ENCODE measurements around the gene PPP2R2C. TPM values are rescaled to one million over a fixed set of nuclear protein-coding genes. Genes with fewer than 3 reads are reported as not detected.
A peak's percentile ranks its signal among the peaks of the same experiment; 100 is the strongest.

The PPP2R2C gene
- total RNA-seq, 2 experiments from 2014 or later = not detected

DNA sequence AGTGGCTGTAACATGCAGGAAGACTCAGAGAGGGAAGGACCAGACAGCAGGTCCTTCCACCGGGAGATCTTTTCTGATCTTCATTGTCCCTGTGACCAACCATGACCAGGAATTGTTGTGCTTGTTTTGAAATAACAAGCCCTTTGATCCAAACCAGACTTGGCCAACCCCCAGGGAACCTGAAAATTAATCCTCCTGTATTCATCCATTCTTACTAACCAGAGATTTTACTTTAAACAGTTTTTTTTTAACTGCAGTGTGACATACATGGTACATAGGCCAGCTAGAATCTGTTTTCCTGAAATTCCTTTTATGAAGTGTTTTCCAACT, 198.8 kb downstream of the PPP2R2C start:
- Histone ChIP-seq H3K79me2 (ENCODE audit: insufficient read depth, low read depth, low read length) (no peaks in the 10 kb centered on the region), H3K36me3 (ENCODE audit: insufficient read depth, low read length) (no peaks in the 10 kb centered on the region), H2AFZ (ENCODE audit: low read length) (no peak overlapping the region), H3K27ac (ENCODE audit: low read depth, low read length, poor library complexity, severe bottlenecking) (no peak overlapping the region), H4K20me1 (ENCODE audit: insufficient read depth, low read length) (peaks cover 9% of the 10 kb centered on the region; the same call in 1 of the 2 replicates), H3K4me1 (ENCODE audit: insufficient read depth, low read length, poor library complexity, severe bottlenecking) (peaks cover 72% of the 10 kb centered on the region), H3K9me3 (ENCODE audit: low read length) (no peaks in the 10 kb centered on the region), H3K4me2 (ENCODE audit: low read length) (no peak overlapping the region), H3K4me3 (ENCODE audit: low read depth, low read length, poor library complexity, severe bottlenecking) (no peak overlapping the region), H3K9me2 (ENCODE audit: insufficient read depth, low read length) (no peaks in the 10 kb centered on the region)
- POLR2A ChIA-PET = no interaction called here
- BruUV-seq (replicated peaks) = no TSS peak
- DNase-seq (ENCODE audit: low spot score) = no peak
- intact Hi-C loops (cut with micrococcal nuclease; ENCODE audit: unreplicated experiment) = no loop called here
- TF ChIP-seq, protein P1, sequence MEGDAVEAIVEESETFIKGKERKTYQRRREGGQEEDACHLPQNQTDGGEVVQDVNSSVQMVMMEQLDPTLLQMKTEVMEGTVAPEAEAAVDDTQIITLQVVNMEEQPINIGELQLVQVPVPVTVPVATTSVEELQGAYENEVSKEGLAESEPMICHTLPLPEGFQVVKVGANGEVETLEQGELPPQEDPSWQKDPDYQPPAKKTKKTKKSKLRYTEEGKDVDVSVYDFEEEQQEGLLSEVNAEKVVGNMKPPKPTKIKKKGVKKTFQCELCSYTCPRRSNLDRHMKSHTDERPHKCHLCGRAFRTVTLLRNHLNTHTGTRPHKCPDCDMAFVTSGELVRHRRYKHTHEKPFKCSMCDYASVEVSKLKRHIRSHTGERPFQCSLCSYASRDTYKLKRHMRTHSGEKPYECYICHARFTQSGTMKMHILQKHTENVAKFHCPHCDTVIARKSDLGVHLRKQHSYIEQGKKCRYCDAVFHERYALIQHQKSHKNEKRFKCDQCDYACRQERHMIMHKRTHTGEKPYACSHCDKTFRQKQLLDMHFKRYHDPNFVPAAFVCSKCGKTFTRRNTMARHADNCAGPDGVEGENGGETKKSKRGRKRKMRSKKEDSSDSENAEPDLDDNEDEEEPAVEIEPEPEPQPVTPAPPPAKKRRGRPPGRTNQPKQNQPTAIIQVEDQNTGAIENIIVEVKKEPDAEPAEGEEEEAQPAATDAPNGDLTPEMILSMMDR (conservative IDR thresholded peaks at IDR 0.05; ENCODE audit: low read length) = no peak
- TF ChIP-seq EZH2phosphoT487 (IDR thresholded peaks at IDR 0.05; ENCODE audit: borderline replicate concordance, low read depth, low read length) = no peak
- CTCF ChIA-PET (ENCODE audit: unreplicated experiment) = interaction anchor here (0.6 kb wide), 1 partner anchor 794 kb away, joined by 4 read pairs; the partner anchor contains the start of gene GRPEL1

DNA sequence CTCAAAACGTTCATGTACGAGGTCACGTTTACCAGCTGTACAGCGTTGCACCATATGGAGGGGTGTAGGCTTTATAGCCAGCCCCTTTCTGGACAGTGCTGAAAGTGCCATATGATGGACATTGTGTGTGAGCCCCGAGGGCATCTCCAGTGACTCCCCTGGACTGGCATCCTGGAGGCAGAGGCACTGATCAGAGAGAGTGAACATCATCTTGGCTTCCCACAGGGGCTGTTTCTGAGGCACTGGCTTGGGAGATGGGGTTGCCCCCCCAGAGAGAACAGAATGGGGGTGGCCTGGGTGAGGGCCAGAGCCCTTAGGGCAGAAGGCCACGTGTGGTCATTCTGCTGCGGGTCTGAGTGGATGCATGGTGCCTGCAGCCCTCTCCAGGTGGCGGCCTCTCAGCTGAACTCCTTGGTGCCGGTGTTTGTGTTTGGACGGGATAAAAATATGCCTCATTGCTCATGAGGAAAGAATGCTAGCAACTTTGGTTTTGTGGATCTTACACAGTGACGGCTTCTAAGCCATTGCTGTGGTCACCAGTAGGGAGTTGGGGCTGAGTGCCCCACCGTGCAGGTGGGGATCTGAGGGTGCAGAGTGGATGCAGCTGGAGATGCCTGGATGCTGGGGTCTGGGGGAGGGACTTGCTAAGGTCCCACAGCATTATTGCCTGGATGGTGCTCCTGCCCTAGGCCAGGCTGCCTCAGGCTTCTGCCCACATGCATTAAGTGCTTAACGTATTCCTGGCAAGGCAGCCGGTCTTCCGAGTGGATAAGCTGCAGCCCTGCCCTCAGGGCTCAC, 199.4 kb downstream of the PPP2R2C start:
- no peaks in the 10 kb centered on the region for H3K36me3 ChIP-seq (ENCODE audit: insufficient read depth, low read length)
- CTCF ChIA-PET (ENCODE audit: unreplicated experiment) = interaction anchor here (0.6 kb wide), 1 partner anchor 795 kb away, joined by 4 read pairs; the partner anchor contains the start of gene GRPEL1
- intact Hi-C loops (cut with micrococcal nuclease; ENCODE audit: unreplicated experiment) = no loop called here
- H4K20me1 ChIP-seq (ENCODE audit: insufficient read depth, low read length) = peaks cover 9% of the 10 kb centered on the region; the same call in 1 of the 2 replicates
- POLR2A ChIA-PET = interaction anchor here (1.0 kb wide), 1 partner anchor 15 kb away, joined by 3 read pairs; no protein-coding TSS in a partner anchor
- no peak overlapping the region for H3K4me3 ChIP-seq (ENCODE audit: low read depth, low read length, poor library complexity, severe bottlenecking)
- H3K4me1 ChIP-seq (ENCODE audit: insufficient read depth, low read length, poor library complexity, severe bottlenecking) = peaks cover 75% of the 10 kb centered on the region
- no peak for TF ChIP-seq EZH2phosphoT487 (IDR thresholded peaks at IDR 0.05; ENCODE audit: borderline replicate concordance, low read depth, low read length)
- TF ChIP-seq, protein P1 (conservative IDR thresholded peaks at IDR 0.05; ENCODE audit: low read length) = no peak
- H2AFZ ChIP-seq (ENCODE audit: low read length) = no peak overlapping the region
- H3K27ac ChIP-seq (ENCODE audit: low read depth, low read length, poor library complexity, severe bottlenecking) = no peak overlapping the region
- no peaks in the 10 kb centered on the region for H3K9me2 ChIP-seq (ENCODE audit: insufficient read depth, low read length)
- H3K79me2 ChIP-seq (ENCODE audit: insufficient read depth, low read depth, low read length) = no peaks in the 10 kb centered on the region
- no TSS peak for BruUV-seq (replicated peaks)
- no peak for DNase-seq (ENCODE audit: low spot score)
- no peaks in the 10 kb centered on the region for H3K9me3 ChIP-seq (ENCODE audit: low read length)
- H3K4me2 ChIP-seq (ENCODE audit: low read length) = peak overlapping the region; percentile 48

Measured in OCI-LY7 (cell line).